Measurements from ENCODE around the gene PLIN3. TPM values are rescaled to one million over a fixed set of nuclear protein-coding genes. Genes with fewer than 3 reads are reported as not detected.
"Not testable (repeated sequence)": the region's sequence is repeated elsewhere in the genome, so short reads cannot be mapped to it uniquely, and the experiment has no call there.

Gene PLIN3
- total RNA-seq, 1 donor from 2014 or later = 93.8 TPM

DNA sequence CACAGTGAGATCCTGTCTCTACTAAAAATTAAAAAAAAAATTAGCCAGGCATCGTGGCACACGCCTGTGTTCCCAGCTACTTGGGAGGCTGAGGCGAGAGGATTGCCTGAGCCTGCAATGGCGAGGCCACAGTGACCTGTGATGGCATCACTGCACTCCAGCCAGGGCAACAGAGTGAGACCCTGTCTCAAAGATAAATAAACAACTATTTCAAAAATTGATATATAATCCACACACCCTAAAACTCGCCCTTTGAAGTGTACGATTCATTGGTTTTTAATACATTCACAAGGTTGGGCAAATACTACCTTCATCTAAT lies 23.9 kb downstream of the PLIN3 start:
- DNase-seq (ENCODE audit: extremely low spot score in 2 of 2) = no peak
- Histone ChIP-seq H3K4me1 (no peaks in the 10 kb centered on the region), H3K36me3 (peaks cover 0 to 55% of the 10 kb centered on the region in 2 donors), H3K27me3 (no peaks in the 10 kb centered on the region), H3K4me3 (no peak overlapping the region), H3K9me3 (no peaks in the 10 kb centered on the region), H3K27ac (no peak overlapping the region)
- intact Hi-C loops (cut with DNase I) = no loop called here
- TF ChIP-seq POLR2A (IDR thresholded peaks at IDR 0.05) (no peak), POLR2AphosphoS5 (IDR thresholded peaks at IDR 0.05; ENCODE audit: insufficient read depth in 1 of 2, low read depth in 1 of 2) (no peak)
- TF ChIP-seq, protein P1, sequence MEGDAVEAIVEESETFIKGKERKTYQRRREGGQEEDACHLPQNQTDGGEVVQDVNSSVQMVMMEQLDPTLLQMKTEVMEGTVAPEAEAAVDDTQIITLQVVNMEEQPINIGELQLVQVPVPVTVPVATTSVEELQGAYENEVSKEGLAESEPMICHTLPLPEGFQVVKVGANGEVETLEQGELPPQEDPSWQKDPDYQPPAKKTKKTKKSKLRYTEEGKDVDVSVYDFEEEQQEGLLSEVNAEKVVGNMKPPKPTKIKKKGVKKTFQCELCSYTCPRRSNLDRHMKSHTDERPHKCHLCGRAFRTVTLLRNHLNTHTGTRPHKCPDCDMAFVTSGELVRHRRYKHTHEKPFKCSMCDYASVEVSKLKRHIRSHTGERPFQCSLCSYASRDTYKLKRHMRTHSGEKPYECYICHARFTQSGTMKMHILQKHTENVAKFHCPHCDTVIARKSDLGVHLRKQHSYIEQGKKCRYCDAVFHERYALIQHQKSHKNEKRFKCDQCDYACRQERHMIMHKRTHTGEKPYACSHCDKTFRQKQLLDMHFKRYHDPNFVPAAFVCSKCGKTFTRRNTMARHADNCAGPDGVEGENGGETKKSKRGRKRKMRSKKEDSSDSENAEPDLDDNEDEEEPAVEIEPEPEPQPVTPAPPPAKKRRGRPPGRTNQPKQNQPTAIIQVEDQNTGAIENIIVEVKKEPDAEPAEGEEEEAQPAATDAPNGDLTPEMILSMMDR (IDR thresholded peaks at IDR 0.05) = no peak

DNA sequence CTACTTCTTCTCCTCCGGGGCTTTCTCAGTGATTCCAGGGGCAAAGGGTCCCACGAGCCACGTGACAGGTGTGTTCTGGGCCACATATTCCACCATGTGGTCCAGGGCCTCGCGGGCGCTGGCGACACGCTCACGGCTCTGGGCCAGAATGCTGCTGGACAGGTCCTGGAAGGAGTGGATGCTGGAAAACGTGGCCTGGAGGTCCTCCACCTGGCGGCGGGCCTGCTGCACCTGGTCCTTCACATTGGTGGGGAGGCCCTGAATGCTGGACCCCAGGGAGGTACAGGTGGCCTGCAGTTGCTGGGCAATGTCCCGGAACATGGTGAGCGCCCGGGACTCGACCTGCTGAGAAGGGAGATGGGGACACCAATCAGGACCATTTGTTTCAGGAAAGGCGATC lies 28.3 kb downstream of the PLIN3 start:
- Histone ChIP-seq H3K27me3 (no peaks in the 10 kb centered on the region), H3K36me3 (peaks cover 0 to 25% of the 10 kb centered on the region in 2 donors), H3K9me3 (no peaks in the 10 kb centered on the region), H3K4me3 (no peak overlapping the region), H3K4me1 (no peaks in the 10 kb centered on the region), H3K27ac (no peak overlapping the region)
- no peak for DNase-seq (ENCODE audit: extremely low spot score in 2 of 2)
- intact Hi-C loops (cut with DNase I) = no loop called here
- no peak for TF ChIP-seq POLR2A (IDR thresholded peaks at IDR 0.05)
- TF ChIP-seq, protein P1 (IDR thresholded peaks at IDR 0.05) = no peak
- TF ChIP-seq POLR2AphosphoS5 (IDR thresholded peaks at IDR 0.05; ENCODE audit: insufficient read depth in 1 of 2, low read depth in 1 of 2) = no peak

DNA sequence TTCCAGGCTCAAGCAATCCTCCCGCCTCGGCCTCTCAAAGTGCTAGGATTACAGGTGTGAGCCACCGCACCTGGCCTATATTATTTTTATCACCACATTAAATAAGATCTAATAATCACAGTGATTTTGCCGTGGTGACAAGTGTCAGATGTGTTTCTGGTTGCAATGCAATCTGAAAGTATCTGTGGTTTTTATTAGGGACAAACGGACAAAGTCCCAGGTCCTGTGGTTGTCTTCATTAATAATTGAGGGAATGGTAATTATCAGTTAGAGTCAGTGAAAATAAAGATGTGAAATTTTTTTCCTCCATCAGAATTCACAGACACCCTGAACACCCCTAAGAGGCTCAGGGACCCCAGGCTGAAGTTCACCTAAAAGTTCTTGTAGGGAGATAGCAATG lies 34.7 kb downstream of the PLIN3 start:
- intact Hi-C loops (cut with DNase I) = no loop called here
- Histone ChIP-seq H3K4me1 (peaks cover 21% of the 10 kb centered on the region), H3K36me3 (peaks cover 0 to 4% of the 10 kb centered on the region in 2 donors), H3K27ac (no peak overlapping the region), H3K4me3 (no peak overlapping the region), H3K9me3 (no peaks in the 10 kb centered on the region), H3K27me3 (no peaks in the 10 kb centered on the region)
- no peak for DNase-seq (ENCODE audit: extremely low spot score in 2 of 2)
- TF ChIP-seq, protein P1 (IDR thresholded peaks at IDR 0.05) = no peak
- TF ChIP-seq POLR2A (IDR thresholded peaks at IDR 0.05) (no peak), POLR2AphosphoS5 (IDR thresholded peaks at IDR 0.05; ENCODE audit: insufficient read depth in 1 of 2, low read depth in 1 of 2) (no peak)

DNA sequence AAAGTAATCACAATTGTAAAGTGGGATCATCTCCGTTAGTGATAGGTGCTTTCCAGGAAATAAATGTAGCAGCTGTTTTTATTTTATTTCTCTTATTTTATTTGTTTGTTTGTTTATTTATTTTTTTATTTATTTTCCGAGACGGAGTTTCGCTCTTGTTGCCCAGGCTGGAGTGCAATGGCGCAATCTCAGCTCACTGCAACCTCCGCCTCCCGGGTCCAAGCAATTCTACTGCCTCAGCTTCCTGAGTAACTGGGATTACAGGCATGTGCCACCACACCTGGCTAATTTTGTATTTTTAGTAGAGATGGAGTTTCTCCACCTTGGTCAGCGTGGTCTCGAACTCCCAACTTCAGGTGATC lies 35.5 kb downstream of the PLIN3 start:
- peak overlapping the region; percentile 96 for H3K27ac ChIP-seq
- DNase-seq (ENCODE audit: extremely low spot score in 2 of 2); H3K27me3 ChIP-seq; H3K9me3 ChIP-seq; intact Hi-C loops (cut with DNase I); H3K36me3 ChIP-seq: not testable (repeated sequence)
- H3K4me3 ChIP-seq = peak overlapping the region; percentile 84 to 89
- peaks cover 21% of the 10 kb centered on the region for H3K4me1 ChIP-seq

DNA sequence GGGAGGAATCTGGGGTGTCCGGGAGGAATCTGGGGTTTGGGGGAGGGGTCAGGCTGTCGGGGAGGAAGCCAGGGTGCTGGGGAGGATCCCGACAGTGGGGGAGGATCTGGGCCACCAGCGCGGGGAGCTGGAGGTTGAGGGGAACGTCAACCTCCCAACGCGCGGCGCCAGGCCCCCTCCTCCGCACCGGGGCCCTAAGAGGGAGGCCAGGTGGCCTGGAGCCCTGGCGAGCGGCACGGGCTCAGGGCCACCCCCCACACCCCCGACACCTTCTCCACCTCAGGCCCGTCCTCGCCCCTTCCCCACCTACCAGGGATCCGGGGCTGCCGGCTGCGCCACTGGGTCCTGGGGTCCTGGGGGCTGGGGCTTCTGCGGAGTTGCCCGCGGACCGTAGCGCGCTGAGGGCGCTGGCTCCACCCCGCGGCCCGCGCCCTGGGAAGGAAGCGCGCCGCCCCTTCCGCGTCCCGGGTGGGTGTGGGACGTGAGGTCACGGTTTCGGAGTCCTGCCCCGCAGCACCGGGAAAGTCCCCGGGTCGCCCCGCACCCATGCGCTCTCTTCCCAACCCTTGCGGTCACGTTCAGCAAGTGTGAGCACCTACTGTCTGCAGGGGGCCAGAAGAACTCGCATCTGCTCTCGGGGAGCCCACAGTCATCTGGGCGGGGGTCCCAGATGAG lies 36.0 kb downstream of the PLIN3 start, which contains the start of gene TICAM1:
TICAM1 (minus strand) TSS at position 409 of the 675 bp plus-strand sequence. CDS start 13,335 bp downstream, outside the sequence.
- no peak for DNase-seq (ENCODE audit: extremely low spot score in 2 of 2)
- peak within 1 kb of the TSS; percentile 96 for H3K27ac ChIP-seq
- no peaks in the 10 kb centered on the region for H3K9me3 ChIP-seq
- H3K4me3 ChIP-seq = peak within 1 kb of the TSS; percentile 84 to 89
- no peaks in the 10 kb centered on the region for H3K36me3 ChIP-seq
- peaks cover 21% of the 10 kb centered on the region for H3K4me1 ChIP-seq
- TF ChIP-seq POLR2AphosphoS5 (IDR thresholded peaks at IDR 0.05; ENCODE audit: insufficient read depth in 1 of 2, low read depth in 1 of 2) (peak; percentile 52 to 90), POLR2A (IDR thresholded peaks at IDR 0.05) (peak in 1 of 2 donors; percentile 62)
- TF ChIP-seq, protein P1 (IDR thresholded peaks at IDR 0.05) = no peak
- H3K27me3 ChIP-seq = no peaks in the 10 kb centered on the region
- intact Hi-C loops (cut with DNase I) = no loop called here
